ENCODE results near the gene ATL2.
"Not testable (repeated sequence)": the region's sequence is repeated elsewhere in the genome, so short reads cannot be mapped to it uniquely, and the experiment has no call there.

Gene ATL2

DNA sequence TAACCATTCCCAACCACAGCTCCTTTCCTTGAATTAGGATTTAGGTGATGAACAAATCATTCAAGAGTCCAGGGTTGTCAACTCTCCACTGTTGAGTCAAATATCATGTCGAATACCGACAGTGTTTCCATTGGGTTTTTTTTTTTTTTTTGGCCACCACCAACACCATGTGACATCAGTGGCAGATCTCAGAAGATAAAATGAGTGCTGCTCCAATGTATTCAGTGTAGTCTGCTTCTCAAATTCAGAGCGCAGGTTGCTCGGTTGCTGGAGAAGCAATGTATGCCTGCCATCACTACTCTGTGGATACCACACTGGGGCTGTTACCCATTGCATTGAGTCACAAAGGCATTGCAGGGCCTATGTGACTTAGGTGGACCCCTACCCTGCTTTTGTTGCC is 10.8 kb upstream of the ATL2 start:
- no peak for DNase-seq

DNA sequence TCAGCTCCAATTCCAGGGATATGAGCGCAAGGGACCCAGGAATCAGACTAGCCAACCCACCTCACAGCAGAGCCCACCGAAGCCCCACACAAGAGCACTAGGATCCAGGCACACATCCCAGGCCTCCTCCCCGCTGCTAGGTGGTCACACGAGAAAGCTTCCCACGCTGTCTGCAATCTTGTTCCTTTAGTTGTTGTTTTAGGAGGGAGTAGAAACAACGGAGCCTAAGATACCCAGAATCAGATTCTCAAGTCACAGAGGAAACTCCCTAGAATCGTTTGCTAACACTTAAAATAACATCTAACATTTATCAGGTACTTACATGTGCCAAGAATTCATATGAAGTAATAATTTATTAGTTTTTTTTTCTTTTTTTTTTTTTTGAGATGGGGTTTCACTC is 9.7 kb upstream of the ATL2 start:
- DNase-seq, result no peak

DNA sequence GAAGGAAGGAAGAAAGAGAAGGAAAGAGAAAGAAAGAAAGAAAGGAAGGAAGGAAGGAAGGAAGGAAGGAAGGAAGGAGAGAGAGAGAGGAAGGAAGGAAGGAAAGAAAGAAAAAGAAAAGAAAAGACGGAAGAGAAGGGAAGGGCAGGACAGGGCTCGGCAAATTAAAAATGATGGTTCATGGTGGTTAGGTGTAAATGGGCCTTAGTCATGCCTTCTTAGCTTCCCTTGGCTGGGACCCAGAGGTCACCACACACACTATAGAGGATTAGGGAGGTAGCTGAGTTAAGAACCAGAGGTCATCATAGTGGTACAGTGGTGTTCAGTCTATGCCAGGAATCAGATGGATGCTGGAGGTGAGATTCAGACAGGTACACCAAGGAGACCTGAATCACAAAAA is 9.3 kb upstream of the ATL2 start:
- DNase-seq, result no peak

DNA sequence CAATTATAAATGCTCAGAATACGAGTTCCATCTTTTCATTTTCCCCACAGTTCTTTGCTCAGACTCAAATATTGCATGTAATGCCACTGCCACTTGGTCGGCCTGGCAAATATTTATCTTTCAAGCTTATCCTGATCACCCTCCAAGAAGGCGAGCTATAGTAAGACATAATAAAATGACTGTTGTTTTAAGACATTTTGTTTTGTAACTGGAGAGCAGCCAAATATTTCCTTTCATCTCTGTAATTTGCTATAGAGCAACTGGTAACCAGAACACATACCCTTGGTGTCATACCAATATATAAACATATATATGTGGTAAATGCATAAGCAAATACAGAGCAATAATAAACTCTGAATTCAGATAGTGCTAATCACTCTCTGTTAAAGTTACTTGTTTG is 7.3 kb upstream of the ATL2 start:
- no peak for DNase-seq

DNA sequence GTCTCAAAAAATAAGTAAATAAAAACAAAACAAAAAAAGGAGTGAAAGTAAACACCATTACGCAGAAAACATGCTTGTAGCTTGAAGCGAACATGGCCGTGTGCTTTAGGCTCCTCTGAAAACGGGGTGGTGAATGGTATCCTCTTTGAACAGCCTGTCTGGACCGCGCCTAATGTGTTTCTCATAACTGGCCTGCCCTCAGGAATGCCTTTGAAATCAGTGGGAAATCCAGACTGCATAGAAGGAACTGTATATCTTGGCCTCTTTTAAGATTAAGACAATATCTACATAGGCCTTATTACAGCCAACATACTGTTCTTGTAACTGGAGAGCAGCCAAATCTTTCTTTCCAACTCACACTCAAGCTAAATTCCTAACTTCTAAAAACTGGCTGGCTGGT is 6.7 kb upstream of the ATL2 start:
- not testable (repeated sequence) for DNase-seq

DNA sequence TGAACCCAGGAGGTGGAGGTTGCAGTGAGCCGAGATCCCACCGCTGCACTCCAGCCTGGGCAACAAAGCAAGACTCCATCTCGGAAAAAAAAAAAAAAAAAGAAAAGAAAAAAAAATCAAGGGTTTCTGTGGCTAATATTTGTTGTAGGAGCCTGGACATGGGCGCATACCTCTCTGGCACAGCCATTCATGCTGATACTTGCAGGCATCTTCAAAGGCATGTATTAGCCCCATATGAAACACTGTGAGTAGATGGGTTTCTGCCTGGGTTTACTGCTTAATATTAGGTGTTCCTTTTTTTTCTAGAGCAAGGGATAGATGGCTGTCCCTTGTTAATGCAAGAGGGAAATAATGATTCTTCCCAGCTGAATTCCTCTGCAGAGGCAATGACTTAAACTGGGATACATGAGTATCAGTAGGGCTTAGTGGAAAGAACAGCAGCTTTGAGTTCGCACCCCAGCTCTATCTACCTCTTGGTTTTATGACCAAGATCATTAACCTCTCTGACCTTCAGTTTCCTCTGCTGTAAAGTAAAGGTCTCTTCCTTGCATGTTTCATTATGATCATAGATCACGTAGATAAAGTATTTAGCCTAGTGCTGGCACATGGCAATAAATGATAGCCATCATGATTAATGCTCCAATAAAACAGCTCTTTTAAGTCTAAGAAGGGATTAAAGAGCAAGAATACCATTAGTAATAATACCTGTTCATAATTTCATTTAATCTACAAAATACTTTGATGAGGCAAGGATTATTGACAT is 4.5 kb upstream of the ATL2 start:
- no peak for DNase-seq

DNA sequence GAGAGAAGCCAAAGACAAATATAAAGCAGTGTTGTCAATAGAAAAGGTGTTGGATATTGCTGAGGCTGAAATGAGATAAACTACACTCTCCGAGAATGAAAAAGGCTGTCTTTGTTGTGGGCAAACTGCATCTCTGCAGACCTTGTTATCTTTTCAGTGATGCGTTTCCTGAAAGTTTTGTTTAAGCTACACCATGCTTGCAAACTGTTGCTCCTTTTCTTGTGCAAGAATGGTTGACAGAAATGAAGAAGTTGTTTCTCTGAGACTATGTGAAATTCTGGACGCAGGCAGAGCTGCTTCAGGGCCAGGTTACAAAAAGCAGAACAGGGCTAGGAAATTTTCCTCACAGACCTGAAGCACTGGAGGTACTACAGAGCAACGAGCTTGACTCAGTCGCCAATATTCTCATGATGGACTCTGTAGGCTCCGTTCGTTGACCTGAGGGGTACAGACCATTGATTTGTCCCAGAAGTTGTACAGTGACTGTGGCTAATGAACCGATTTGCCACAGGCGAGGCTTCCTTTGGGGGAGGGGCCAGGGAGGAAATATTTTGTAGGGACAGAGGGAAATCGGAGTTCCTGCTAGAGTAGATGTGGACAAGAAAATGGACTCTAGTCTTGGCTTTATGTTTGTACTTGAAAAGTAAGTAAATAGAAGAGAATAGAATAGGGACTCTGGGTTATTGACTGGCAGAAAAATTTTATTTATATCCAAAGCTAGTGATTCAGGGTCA is 3.5 kb upstream of the ATL2 start:
- DNase-seq, result no peak

DNA sequence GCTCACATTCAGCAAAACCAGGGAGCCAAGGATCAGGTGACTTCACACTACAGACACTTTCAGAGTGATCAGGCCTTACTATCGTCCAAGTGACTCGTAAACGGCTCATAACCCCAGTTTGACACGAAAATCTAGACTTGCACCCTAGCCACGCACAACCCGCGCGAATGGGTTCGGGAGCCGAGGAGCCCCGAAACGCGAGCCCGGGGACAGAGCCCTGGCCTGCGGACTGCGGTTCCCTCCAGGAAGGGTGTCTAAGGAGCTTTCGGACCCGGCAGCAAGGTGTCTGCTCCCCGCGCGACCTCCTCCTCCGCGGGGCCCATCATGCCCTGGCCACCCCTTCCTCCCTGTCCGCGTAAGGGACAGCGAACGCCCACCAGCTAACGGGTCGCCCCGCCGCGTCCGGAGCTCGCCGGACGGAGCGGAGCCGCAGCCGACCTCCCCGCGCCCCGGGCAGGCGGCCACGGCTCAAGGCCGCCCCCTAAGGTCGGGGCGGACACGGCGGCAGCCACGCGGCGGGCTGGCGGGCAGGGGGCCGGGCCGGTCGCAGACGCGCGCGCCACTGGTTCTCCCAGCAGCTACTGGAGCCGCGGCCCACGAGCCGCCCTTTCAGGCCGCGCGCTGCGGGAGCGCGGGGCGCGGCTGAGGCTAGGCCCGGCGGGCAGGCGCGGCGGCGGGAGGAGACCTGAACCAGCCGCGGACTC is 575 bp downstream of the ATL2 start:
- no peak for DNase-seq

DNA sequence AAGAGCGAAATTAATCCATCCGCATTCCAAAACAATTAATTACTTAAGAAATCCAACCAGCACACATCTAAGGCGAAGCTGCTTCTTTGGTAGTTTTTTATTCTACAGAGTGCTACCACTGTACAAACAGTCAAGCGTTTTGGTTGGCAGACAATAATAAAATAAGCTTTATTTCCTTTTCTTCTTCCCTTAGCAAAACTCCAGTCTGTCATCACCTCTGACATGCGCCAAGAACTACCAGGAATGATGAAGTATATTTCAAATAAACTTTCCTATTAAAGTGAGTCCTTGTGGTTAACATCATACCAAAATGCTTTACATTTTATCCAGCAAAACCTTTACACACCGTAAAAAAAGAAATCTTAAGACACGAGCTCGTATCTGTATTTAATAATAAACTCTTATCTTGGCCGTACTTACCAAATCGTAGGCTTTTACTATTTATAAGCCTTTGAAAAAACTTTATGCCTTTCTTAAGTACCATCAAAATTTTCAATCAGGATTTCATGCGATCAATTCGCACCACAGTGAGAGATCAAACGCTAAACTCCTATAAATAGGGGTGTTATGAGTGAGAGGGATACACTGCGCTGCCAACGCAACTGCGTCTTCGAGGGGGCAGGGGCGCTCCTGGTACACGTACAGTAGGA is 1.3 kb downstream of the ATL2 start:
- peak; percentile 77 for DNase-seq

DNA sequence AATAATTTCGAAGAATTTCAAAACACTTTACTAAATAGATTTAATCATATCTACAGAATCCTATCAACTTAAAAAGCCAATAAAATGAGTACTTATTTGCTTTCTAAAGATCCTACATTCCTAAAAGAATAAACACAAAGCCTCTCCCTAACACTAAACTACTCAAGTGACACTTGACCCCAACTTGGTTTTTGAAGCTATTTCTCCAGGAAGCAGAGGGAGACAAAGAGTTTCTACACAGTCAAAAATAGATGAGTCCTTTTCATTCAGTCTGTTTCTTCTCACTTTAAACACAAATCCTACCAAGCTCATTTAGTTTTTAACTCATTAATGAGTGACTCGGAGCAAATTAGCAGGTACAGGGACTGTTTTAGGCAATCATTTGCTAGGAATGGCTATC is 2.1 kb downstream of the ATL2 start:
- DNase-seq, result no peak

DNA sequence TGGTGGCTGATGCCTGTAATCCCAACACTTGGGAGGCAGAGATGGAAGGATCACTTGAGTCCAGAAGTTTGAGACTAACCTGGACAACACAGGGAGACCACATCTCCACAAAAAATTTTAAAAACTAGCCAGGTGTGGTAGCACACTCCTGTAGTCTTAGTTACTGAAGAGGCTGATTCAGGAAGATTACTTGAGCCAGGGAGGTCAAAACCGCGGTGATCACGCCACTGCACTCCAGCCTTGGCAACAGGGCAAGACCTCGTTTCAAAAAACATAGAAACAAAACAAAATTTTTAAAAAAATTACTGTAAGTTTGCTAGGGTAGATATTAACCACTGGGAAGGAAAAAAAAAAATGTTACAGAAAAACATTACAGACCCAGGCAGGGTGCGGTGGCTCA is 5.8 kb downstream of the ATL2 start:
- no peak for DNase-seq

DNA sequence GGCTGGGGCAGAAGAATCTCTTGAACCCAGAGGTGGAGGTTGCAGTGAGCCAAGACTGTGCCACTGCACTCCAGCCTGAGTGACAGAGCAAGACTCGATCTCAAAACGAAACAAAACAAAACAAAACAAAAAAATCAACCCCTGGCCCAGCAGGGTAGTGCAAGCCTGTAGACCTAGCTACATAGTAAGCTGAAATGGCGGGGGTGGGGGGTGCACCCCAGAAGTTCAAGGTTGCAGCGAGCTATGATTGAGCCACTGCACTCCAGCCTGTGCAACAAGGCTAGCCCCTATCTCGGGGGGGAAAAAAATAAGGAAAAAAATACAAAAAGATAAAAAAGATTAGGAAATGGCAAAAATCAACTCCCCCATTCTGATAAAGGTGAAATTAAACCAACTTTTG is 6.4 kb downstream of the ATL2 start:
- no peak for DNase-seq

DNA sequence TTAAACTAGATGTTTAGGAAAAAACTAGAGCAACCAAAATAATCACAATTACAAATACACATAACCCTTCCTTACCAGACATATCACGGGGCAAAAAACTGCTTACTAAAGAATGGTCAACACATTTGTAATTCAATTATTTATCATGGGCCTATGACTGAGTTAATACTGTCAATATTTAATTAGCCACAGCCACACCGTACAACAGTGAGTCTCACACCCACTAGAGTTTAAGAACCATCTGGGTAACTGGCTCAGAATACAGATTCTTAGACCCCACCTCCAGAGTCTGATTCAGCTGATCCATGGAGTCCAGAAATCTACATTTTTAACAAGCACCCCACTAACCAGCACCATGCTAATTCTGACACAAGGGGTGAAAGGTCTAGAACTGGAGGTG is 14.8 kb downstream of the ATL2 start:
- DNase-seq, result no peak

DNA sequence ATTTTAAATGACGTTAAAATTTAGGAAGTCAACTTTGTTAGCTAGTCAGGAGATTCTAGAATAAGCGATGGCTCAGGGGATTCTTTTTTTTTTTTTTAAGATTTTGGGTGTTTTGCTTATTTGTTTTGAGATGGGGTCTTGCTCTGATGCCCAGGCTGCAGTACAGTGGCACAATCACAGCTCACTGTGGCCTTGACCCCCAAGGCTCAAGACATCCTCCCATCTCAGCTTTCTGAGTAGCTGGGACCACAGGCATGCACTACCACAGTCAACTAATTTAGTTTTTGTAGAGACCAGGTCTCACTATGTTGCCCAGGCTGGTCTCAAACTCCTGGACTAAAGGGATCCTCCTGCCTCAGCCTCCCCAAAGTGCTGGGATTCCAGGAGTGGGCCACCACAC is 16.9 kb downstream of the ATL2 start:
- DNase-seq, result no peak

DNA sequence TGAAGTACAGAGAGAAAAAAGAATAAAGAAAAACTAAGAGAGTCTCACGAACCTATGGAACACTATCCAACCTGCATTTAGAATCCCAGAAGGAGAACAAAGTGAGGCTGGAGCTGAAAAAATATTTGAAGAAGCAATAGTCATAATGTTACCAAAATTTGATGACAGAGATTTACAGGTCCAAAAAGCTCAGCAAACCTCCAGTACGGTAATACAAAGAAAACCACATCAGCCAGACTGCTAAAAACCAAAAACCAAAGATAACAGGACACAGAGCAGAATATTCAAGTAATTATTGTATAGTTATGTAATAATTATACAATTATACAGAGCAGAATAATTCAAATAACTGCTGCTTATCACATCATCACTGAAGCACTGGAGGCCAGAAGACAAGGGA is 23.7 kb downstream of the ATL2 start:
- no peak for DNase-seq

DNA sequence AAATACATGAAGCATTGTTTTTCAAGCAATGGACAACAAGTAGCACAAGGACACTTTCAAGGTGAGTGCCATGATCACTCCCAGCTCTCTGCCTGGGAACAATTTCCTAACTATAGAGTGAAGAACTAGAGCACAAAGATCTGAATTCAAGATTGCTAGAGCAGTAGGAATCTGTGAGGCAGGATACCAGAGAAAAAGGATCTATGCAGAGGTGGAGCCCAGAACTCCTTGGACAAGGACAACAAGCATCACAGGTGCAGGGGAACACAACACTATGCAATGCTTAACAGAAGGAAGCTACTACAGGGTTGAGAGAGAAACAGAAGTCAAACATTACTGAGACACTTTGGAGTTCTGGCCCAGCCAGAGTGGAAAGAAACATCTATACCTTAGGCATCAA is 24.7 kb downstream of the ATL2 start:
- no peak for DNase-seq

DNA sequence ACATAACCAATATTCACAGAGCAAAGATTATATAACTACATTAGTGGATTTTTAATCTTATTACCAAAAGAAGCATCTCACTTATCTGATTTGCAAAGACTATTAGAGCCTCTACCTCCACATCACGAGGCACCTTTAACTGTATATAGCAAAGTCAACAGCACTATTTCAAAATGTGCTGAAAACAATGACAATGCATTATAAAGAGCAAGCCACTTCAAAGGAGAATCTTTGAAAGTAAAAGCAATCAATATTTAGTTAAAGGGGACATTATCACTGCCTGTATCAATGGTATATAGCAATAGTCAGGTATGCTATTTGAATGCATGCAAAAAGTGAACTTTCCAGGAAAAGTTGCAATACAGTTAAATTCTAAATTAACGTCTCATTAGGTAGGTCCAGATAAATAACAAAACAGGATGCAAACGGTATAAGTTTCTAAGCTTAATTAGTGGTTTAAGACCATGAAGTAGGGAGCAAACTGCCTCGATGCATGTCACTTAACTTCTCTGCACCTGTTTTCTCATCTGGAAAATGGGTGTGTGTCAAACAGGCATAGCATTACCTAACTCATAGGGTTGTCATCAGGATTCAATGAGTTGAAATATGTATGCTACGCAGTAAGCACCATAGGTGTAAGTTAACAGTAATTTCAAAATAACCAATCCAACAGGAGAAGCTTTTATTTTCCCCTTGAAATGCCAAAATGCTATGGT is 31.6 kb downstream of the ATL2 start:
- DNase-seq, result no peak

DNA sequence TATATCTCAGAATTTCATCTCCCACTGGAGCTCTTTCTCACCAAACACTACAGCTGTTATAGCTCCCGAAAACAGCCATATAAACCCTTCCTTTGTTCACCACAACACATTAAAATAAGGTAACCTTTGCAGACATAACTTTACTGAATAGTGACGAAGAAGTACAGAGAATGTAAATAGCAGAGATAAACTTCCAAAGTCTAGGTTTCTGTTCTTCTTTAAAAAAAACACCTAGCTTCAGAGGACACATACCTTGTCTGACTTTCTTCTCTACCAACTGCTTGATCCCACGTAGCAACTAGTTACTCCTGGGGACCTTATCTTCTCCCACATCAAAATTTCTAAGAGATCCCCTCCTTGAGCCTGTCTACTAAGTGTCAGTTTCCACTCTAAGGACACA is 32.3 kb downstream of the ATL2 start:
- no peak for DNase-seq

DNA sequence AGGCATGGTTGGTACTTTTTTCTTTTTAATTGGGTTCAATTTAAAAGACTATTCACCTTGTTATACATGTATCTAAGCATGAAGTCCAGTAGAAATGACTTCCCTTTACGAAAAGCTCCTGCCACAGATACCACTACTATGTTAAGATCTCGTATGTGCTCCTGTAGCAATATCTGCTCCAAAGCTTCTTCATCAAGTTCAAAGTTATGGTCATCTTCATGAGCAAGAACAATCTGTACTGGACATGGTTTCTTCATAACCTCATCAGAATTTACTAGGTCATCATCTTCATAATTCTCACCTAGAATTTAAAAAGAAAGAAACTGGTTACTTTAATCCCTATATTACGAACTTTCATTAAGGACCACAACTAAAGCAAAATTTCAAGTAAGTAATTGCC is 33.9 kb downstream of the ATL2 start:
- no peak for DNase-seq

DNA sequence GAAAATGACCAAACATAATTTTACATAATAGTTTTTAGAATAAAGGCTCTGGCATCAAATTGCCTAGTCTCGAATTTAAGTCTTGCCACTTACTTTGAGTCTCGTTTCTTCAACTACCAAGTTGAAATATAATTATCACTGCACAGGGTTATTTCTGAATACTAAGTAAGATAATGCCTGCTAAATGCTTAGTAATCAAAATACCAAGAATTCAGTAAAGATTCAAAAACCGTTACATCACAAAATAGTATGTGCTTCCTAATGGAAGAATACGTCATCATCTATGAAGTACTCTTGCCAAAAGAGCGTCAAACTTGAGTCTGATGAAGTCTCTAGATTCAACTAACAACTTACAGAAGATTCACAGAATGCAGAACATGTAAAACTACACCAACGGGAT is 40.5 kb downstream of the ATL2 start:
- no peak for DNase-seq

DNA sequence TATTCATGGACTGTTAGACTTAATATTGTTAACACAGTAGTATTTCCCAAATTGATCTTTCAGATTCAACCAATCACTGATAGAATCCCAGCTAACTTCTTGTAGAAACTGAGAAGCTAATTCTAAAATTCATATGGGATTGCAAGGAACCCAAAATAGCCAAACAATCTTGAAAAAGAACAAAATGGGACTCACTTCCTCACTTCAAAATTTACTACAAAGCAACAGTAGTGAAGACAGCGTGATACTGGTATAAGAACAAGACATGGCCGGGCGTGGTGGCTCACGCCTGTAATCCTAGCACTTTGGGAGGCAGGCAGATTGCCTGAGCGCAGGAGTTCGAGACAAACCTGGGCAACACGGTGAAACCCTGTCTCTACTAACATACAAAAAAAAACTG is 46.3 kb downstream of the ATL2 start:
- DNase-seq, result no peak

DNA sequence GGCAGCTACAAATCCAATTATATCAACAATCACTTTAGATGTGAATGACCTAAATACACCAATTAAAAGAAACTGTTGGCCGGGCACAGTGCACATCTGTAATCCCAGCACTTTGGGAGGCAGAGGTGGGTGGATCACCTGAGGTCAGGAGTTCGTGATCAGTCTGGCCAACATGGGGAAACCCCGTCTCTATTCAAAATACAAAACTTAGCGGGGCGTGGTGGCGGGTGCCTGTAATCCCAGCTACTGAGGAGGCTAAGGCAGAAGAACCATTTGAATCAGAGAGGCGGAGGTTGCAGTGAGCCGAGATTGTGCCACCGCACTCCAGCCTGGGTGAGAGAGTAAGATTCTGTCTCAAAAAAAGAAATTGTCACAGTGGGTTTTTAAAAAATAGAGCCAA is 49.5 kb downstream of the ATL2 start:
- no peak for DNase-seq

DNA sequence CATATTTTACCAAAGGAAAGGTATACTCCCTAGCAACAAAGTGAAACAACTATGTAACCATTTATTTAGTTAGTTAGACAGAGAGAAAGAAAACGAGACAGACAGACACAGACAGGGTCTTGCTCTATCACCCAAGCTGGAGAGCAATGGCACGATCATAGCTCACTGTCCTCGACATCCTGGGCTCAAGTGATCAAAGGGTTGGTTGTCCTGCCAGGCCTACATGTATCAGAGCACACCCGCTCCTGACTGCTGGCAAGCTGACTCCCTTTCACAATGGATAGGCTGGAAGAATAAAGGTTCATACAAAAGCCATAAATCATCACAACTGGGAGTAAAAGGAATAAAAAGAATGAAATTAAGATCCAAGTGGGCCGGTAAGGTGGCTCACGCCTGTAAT is 53.5 kb downstream of the ATL2 start:
- DNase-seq, result no peak

Measured in DMS79 (cell line).